NCI-H2029 (cell line): ENCODE measurements around the gene PPP1R1C.
"Not testable (repeated sequence)": the region's sequence is repeated elsewhere in the genome, so short reads cannot be mapped to it uniquely, and the experiment has no call there.

ENCODE experiments used
- DNase-seq: peaks from one replicate; lab custom pipeline; 2025; lab: John Stamatoyannopoulos, UW

The PPP1R1C gene

DNA sequence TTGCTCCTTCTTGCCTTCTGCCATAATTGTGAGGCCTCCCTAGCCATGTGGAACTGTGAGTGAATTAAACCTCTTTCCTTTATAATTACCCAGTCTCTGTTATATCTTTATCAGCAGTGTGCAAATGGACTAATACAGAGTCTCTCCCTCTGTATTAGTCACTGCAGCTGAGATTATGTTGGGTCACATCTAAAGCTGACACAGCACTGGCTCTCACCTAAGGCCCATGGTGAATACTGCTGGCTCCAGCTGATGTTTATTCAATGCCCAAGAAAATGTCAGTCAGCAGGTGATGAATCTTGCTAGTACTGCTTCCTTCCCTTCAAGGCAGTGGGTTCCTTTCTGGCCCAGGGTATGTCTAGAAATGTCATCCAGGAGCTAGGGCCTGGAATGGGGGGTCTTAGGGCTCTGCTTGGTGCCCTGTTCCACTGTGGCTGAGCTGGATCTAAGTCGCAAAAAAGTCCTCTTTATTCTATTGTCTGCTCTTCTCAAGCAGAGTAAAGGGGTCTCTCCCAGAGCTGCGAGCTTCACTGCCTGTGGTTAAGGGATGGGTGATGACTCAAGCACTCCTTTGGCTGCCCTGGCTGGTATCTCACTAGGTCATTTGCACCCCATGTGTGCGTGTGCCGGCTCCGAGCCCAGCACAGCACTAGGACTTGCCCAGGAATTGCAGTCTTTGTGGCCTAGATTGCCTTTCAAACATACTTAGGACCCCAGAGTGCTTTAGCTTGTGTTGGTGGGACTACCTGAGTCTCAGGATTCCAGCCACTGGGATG lies 29.9 kb downstream of the PPP1R1C start:
- DNase-seq = no peak

GRCh38 chr2:182018218-182018617 lies 32.6 kb downstream of the PPP1R1C start:
- DNase-seq = no peak

- DNase-seq = no peak
These were observed 34.1 kb downstream of the PPP1R1C start for GRCh38 chr2:182019731-182020130.

DNA sequence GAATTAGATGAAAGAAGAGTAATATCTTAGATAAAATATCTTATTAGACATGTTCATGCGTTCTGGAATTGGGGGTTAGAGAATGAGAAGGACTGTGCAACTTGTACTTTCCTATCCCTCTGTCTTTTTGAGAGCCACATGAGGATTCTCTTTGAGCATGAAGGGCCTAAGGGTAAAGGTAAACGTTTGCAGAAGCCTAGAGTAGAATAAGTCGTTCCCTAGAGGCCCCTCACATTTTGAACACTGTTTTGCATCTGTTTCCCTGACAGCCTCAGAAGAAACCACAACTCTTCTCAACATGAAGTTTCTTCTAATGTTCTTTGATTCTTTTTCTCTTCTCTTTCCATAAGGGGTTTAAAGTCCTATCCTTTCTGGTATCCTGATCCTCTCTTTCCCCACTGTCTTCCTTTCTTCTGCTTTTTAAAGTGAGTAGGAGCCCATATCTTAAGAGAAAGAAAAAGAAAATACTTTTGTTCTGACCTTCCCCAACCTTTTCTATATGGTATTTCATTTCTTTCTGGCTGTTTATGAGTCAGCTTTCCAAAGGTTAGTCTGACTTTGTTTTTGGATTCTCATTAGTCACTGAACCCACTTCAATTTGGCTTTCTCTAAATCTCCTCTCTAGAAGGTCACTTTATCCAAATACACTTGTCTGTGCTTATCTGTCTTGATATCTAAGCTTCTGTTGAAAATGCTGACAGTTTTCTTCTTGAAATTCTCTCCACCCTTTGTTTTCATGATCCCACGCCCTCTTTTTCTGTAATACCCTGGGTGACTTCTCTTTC lies 34.8 kb downstream of the PPP1R1C start:
- no peak for DNase-seq

- no peak for DNase-seq
These were observed 37.6 kb downstream of the PPP1R1C start for GRCh38 chr2:182023235-182023634.

DNA sequence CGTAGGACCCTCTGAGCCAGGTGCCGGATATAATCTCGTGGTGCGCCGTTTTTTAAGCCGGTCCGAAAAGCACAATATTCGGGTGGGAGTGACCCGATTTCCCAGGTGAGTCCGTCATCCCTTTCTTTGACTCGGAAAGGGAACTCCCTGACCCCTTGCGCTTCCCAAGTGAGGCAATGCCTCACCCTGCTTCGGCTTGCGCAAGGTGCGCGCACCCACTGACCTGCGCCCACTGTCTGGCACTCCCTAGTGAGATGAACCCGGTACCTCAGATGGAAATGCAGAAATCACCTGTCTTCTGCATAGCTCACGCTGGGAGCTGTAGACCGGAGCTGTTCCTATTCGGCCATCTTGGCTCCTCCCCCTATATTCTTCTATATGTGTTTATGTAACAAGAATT lies 45.2 kb downstream of the PPP1R1C start:
- DNase-seq = not testable (repeated sequence)

- DNase-seq = no peak
These were observed 46.3 kb downstream of the PPP1R1C start for GRCh38 chr2:182031956-182032355.

DNA sequence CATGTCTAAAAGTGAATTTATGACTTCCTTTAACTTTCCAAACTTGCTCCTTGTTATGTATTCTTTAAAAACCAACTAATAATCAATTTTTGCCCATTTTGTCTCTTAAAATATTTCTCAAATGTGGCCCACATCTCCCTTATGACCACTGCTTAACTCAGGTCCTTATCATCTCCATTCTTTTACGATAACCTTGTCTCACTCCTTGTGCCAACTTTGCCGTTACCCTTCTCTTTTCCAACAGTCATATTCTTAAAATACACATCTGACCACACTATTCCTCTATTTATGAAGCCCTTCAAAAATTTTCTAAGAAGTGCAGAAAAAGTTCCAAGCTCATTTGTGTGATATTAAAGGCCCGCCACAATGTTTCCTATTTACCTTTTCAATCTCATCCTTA lies 47.8 kb downstream of the PPP1R1C start:
- no peak for DNase-seq

DNA sequence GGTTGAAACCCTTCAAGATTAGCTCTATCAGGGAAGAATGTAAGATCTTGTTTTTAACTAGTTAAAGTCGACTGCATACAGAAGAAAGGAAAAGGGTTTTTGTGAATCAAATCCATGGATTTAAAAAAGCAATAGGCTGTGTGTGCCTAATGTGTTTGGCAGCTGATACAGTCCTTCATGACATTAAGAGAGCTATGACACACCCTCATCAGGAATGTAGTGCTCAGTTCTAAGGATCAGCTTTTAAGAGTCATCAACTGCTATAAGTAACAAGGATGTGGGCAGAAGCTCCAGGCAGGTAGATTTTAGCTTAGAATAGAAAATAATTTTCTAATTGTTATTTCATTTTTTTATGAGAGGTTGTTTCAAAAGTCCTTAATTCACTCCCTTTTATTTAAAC lies 52.9 kb downstream of the PPP1R1C start:
- DNase-seq = no peak

GRCh38 chr2:182043021-182043420 lies 57.4 kb downstream of the PPP1R1C start:
- no peak for DNase-seq

GRCh38 chr2:182043861-182044260 lies 58.2 kb downstream of the PPP1R1C start:
- no peak for DNase-seq

DNA sequence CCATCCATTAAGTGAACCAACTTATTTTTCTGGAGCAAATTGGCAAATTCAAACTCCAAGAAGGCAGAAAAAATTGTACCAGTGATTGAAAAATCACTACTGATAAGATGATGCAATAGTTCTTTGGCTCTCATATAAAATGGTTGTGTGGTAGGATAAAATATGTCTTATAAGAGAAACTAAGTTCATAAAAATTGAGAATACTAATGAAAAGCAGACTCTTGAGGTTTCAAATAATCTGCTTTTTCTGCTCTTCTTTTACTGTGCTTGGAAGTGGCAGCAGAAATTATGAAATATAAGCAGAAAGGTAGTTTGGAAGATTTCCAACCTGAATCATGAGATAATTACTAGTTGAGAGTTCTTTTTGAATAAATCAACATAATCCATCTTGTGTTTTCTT lies 61.9 kb downstream of the PPP1R1C start:
- no peak for DNase-seq

DNA sequence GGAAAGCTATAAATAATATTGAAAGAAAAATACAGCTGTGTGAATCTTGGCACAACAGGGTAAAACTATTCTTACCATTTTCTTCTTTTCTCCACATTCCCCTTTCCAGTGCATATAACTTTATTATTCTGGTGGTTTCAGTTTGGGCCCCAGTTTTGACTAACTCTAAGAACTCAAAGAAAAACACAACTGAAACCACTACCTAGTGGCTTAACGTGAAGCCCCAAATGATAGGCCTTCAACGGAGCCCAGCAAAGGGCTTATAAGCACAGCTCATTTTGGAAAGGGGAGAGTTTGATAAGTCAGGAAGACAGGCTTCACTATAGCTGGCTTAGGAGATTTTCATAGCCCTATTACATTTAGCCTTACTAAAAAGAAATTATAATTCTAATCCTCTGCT lies 62.4 kb downstream of the PPP1R1C start:
- DNase-seq = no peak

DNA sequence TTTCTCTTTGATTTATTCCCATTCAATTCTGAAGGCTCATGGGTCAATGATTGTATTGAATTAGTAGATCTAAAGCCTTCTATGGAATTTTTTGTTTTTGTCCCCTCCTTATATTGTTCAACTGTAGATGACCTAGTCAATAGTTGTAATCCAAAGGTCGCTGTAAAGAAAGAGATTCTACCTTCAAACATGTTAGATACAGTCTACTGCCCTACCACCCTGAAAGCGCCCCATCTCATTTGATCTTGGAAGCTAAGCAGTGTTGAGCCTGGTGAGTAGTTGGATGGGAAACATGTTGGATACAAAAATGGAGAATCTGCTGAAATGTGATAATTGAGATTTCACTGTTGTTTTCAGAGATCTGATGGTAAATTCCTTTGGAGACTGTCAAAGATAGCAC lies 63.0 kb downstream of the PPP1R1C start:
- DNase-seq = no peak

GRCh38 chr2:182049372-182050148 lies 63.9 kb downstream of the PPP1R1C start:
- no peak for DNase-seq

DNA sequence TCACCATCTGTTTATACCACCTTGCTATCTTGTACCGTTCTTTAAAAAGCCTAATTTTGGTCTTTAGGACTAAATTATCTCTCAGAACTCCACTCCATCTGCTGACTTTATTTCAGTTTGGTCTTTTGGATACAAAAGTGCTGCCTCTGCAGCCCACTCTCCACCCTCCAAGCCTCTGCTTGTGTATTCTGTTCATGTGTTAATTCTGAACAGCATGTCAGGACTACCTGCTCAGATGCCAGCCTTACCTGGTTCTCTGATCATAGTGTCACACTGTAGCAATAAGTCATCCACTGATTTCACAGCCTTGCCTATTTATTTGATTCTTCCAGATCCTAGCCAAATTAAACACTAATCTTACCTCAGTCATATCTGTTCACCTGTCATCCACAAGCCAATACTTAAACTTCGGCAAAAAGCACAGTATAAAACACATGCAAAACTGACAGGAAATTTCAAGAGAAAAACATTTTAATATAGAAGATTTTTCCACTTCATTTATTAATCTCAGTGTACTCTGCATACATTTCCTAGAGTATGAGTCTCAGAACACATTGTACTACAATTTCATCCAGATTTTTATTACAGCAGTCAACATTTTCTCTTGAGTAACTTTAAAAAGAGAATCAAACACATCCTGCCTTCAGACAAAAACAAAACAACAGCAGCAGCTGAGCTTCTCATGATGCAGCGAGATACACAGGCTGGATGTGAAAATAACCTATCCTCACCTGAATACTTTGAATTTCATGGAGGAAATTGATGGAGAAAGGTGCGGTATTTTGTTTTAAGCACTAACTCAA lies 64.9 kb downstream of the PPP1R1C start:
- no peak for DNase-seq

- DNase-seq = no peak
These were observed 70.3 kb downstream of the PPP1R1C start for GRCh38 chr2:182055993-182056392.

DNA sequence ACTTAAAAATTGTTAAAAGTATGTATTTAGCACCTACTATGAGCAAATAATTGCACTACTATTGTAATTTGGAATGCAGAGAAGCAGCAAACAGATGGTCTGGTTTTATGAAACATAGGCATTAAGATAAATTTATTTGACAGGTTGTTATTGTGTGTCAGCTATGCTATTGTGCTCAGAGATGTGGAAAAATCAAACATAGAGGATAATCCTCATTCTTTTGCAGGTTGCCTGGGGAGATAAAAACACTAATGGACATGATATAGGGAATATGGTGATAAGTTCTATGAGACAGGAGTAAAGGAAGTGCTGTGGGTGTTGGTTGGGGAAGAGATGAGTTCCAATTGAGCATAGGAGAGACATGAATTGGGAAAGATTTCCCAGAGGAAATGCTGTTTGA lies 71.3 kb downstream of the PPP1R1C start:
- no peak for DNase-seq

DNA sequence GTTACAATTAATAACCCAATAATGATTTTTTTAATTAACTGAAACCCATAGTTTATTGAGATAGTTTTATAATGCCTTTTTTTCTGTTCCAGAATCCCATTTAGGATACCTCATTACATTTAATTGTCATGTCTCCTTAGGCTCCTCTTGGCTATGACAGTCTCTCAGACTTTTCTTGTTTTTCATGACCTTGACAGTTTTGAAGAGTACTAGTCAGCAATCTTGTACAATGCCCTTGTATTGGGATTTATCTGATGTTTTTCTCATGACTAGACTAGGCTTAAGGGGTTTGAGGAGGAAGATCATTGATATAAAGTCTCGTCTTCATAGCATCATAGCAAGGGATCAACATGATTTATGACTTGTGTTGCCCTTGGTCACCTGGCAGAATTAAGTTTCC lies 72.4 kb downstream of the PPP1R1C start:
- DNase-seq = no peak

GRCh38 chr2:182061739-182062138 lies 76.1 kb downstream of the PPP1R1C start:
- no peak for DNase-seq

GRCh38 chr2:182062329-182062972 lies 76.8 kb downstream of the PPP1R1C start:
- no peak for DNase-seq
